Pons (tissue), 1 donor: Measurements from ENCODE around the gene ARHGEF10L.

Experiments
- DNase-seq: peaks from one replicate; pipeline ENCODE4 v3.0.0-alpha.2; 2016; ENCODE audit warnings: low spot score

Gene ARHGEF10L

DNA sequence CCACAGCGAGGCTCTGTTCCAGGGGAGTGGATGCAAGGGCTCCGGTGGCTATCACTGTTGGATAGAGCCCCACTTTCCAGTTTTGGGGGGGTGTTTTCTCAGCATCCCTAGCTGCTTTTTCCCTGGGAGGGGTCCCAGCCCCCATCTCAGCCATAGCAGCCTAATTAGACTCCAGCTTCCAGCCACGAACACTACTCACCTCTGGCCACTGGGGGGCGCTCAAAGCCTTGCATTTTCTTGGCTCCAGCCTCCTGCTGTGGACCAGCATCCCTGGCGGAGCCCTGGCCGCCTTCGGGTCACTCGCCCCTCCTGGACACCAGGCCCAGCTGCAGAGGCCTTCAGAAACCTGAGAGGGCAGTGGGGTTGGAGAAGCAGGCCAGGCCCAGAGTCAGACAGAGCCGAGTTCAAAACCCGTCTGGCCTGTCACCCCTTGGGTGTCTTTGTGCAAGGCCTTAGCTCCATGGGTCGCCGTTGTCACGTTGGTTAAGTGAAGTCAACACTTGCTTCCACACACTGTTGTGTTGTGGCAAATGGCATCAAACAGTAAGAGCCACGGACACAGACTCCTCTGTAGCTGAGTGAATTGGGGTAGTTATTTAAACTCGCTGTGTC is 122.2 kb downstream of the ARHGEF10L start:
- DNase-seq, result peak; percentile 54

- DNase-seq, result no peak
Measured at GRCh38 chr1:17662296-17662695, 122.8 kb downstream of the ARHGEF10L start.

DNA sequence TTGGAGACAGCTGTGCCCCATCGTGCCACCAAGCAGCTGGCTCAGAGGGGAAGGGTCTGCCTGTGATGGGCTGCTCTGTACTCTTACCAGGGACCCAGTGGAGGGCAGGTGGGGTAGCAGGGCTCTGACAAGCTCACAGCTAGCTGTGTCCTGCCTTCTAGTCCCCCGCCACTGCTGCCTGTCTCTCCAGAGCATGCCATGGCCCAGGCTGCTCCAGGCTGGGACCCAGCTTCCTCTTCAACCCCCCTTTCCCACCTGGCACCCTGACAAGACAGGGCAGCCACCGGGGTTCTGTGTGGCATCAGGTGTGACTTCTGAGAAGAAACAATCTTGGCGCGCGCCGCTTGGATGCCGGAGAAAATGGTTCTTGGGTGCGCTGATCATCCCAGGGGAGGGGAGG is 123.3 kb downstream of the ARHGEF10L start:
- DNase-seq, result no peak

- no peak for DNase-seq
Measured at GRCh38 chr1:17663646-17664045, 124.1 kb downstream of the ARHGEF10L start.

DNA sequence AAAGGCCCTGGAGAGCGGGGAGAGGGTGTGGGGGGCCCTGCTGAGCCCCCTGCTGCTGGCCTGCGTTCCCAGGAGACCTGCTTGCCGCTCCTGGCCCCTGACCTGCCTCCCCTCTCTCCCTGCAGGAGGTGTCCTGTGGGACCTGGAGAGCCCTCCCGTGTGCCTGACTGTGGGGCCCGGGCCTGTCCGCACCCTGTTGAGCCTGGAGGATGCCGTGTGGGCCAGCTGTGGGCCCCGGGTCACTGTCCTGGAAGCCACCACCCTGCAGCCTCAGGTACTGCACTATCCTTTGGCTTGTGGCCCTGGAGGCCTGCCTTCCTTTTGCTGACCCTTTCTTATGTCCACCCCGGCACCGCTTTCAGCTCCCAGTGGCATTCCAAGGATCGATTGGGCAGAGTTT is 124.8 kb downstream of the ARHGEF10L start:
- no peak for DNase-seq

DNA sequence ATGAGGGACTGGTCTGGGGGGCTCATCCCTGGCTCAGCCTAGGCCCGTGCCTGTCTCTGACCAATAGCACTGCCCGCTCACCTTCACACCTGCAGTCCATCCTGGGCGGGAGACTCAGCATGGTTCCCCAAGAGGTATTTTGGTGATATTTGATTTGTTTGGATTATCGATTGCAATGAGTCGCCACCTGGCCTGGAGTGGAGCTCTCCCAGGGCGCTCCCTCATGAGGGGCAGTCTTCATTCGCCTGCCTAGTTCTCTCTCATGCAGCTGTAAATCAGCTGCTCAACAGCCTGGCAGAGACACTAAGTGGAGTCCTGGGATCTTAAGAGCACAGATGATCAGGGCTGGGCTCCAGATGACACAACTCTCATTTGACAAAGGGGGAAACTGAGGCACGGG is 125.6 kb downstream of the ARHGEF10L start:
- no peak for DNase-seq

DNA sequence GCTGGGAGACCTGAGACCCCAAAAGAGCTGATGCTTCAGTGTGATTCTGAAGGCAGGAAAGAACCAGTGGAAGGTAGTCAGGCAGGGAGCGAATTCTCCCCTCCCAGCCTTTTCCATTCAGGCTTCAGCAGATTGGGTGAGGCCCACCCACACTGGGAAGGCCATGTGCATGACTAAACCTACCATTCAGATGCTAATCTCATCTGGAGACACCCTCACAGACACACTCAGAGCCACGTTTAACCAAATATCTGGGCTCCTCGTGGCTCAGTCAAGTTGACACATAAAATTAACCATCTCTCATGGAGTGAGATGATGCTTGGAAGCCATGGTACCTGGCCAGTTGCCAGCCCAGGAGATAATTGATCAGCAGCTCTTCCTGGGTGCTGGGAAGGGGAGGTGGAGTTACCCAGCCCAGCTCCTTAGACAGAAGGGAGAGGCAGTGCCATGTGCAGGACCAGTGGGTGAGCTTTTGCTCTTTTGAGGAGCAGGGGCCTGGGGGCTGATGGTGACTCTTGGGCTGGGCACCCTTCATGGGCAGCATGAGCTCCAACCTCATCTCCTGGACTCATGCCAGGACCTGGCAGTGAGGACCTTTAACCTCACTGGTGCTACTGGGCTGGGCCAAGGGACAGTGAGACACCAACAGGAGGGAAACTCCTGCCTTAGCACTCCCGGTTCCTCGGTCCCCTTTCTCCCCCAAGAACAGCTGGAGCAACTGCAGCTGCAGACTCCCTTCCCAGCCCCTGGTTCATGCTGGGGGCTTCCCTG is 126.6 kb downstream of the ARHGEF10L start:
- DNase-seq, result no peak

DNA sequence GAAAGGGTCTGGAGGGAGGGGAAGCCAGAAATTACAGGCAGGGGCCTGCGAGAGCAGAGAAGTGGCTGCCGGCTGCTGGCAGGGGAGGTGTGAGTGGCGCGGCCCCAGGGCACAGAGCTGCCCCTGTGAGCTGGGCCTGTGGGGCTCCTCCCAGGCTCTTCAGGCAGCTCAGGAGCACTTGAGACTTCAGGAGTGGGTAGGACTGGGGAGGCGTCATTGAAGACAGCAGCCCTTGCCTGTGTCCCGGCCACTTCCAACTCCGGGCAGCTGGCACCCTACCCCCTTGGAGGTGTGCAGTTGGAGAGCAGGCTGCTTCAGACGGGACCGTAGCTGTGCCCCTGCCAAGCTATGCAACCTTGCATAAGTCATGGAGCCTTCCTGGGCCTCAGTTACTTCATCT is 128.1 kb downstream of the ARHGEF10L start:
- DNase-seq, result no peak

GRCh38 chr1:17668195-17668594 is 128.7 kb downstream of the ARHGEF10L start:
- DNase-seq, result no peak

GRCh38 chr1:17668624-17669175 is 129.2 kb downstream of the ARHGEF10L start:
- DNase-seq, result no peak

- no peak for DNase-seq
Measured at GRCh38 chr1:17669305-17669704, 129.8 kb downstream of the ARHGEF10L start.

DNA sequence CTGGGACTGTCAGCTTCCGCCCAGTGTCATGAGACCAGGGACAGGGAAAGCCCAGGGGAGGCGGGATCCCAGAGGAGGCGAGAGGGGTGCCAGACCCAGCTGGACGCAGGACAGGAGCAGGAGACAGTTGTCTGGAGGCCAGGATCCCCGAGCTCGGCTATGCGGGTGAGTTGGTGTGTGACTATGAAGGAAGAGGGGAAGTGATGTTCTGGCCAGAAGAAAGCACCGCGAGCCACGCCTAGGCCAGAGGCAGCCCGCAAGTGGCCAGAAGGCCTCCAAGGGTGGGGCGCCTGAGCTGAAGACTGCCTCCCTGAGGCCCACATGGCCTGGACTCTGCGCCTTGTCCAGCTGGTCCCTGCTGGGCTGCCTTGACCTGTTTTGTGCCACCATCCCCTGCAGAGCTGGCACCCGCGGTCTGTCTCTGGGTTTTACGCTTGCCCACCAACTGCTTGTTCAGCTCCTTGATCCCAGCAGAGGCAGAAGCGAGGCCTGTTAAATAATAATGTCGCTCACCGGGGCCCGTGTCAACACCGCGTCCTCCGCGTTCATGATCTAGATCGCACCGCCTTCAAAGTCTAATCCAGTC is 130.5 kb downstream of the ARHGEF10L start:
- no peak for DNase-seq

DNA sequence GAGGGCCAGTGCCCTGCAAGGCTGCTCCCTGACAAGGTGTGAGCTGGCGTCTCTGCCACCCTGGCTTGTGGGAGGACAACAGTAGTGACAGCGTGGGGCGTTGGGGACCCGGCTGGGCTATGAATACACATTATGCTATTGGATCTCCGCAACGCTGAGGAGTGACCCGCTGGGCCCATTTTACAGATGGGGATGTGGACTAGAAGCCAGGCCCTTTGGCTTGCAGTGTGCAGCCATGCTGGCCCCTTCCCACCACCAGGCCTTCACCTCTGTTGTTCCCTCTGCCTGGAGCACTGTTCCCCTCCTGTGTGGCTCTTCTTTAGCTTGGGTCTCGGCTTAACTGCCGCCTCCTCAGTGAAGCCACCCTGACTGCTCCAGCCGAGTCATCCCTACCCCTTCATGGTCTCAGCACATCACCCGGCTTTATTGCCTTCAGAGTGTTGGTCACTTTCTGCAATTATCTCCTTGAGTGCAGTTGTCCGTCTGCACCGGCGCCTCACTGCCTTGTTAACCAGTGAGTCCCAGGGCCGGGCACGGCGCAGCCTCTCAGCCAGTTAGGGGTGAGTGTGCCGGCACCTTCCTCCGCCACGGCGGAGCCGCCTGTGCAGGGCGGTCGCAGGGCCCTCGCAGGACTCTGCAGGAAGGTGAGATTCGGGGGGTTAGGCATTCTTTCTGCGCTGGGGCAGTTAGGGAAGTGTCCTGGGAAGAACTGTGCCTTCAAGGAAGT is 131.3 kb downstream of the ARHGEF10L start:
- no peak for DNase-seq

DNA sequence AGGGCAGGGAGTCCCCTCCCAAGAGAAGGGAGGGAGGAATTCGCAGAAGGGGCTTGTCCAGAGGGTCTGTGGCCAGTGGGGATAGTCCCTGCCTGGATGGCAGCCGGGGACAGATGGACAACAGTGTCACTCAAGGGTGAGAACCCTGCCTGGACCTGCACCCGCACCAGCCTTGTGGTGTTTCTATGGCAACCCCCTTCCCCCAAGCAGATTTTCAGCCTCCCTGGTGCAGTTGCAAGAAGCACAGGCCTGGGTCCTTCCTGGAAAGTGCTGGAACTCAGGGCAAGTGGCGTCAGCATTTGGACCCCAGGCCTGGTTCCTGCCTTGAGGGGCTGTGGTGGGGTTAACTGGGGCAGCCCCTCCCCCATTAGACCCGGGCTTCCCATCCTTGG is 131.8 kb downstream of the ARHGEF10L start:
- no peak for DNase-seq

DNA sequence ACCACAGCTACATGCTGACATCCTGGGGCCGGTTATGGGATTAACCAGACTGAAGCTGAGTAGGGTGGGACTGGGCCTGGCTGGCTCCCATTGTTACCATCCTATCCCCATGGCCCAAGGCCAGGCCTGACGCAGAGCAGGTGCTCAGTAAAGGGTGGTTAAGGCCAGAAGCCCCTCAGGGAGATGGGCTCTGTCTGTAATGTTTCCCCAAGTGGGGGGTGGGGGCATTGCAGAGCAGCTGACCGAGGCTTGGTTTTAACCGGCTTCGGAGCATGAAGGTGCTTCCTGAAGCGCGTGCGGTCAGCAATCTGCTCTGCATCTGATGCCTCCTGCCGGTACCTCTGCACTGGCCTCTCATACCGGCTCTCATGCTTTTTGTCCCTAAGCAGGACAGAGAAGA is 132.2 kb downstream of the ARHGEF10L start:
- DNase-seq, result no peak

- no peak for DNase-seq
Measured at GRCh38 chr1:17672226-17672625, 132.7 kb downstream of the ARHGEF10L start.

GRCh38 chr1:17673329-17674072 is 134.0 kb downstream of the ARHGEF10L start:
- DNase-seq, result peak; percentile 38

- DNase-seq, result no peak
Measured at GRCh38 chr1:17674726-17675500, 135.4 kb downstream of the ARHGEF10L start.

GRCh38 chr1:17675744-17676143 is 136.2 kb downstream of the ARHGEF10L start:
- no peak for DNase-seq

DNA sequence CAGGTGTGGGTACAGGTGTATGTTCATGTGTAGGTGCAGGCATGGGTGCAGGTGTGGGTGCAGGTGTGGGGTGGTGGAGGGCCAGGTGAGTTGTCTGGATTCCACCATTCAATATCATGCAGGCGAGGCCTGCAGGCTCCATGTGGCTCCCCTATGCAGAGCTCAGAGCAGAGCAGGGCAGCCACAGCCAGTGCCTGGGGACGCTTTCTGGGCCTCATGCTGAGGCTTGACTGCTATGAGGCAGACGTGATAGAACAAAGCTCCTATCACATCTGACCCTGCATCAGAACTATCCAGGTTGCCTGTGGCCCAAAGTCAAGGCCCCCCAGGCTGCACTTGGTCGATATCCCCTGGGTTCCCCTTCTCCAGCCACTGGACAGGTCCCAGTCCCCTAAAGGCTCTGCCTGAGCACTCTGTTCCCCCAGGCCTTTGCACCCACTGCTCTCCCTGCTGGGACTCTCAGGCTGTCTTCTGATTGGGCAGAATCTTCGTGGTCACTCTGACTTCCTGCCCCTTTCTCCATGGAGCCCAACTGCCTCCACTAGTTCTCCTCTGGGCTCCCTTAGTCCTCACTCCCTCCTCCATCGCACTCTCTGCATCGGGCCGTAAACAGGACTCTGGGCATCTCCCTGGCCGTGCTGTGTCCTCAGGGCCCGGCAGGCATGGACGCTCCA is 137.0 kb downstream of the ARHGEF10L start:
- no peak for DNase-seq
